Panc1 (cell line): ENCODE measurements around the gene ZBED4. TPM values are rescaled to one million over a fixed set of nuclear protein-coding genes. Genes with fewer than 3 reads are reported as not detected.

Source experiments
- ATAC-seq: fragments of 200-7000 bp; cut with Tn5 transposase; 2 replicates; pipeline ENCODE4 v1.9.1; 2020; ENCODE audit warnings: mild to moderate bottlenecking, moderate library complexity
- BruUV-seq: library from RNA; stranded (reverse); fragments of 400-500 nt; replicated peaks from 2 replicates; lab custom pipeline; 2021; lab: Mats Ljungman, UMichigan
- CTCF ChIA-PET: fragments of 300-600 bp; sonication (Branson Sonifier 250); formaldehyde crosslinking; loops from one replicate; lab custom pipeline; 2022; ENCODE audit warnings: antibody characterized with exemption; lab: Charles Lee
- POLR2A ChIA-PET: fragments of 300-600 bp; sonication (Branson Sonifier 250); formaldehyde crosslinking; loops from one replicate; lab custom pipeline; 2022; ENCODE audit warnings: antibody characterized with exemption; lab: Charles Lee
- DNase-seq: peaks from one replicate; pipeline ENCODE4 v3.0.0-alpha.2; 2010; ENCODE audit warnings: low read depth, low spot score
- H3K27ac ChIP-seq: 2 replicates; pipeline ENCODE4 v1.5.1; 2011; ENCODE audit warnings: mild to moderate bottlenecking, low read length, inconsistent platforms
- H3K27me3 ChIP-seq: fragments of 200-500 bp; sonication (Bioruptor generic); 2 replicates; pipeline ENCODE4 v1.6.0; 2014; ENCODE audit warnings: low read length, inconsistent platforms; ENCODE audit not compliant: control insufficient read depth, insufficient read depth
- H3K36me3 ChIP-seq: fragments of 200-500 bp; sonication (Bioruptor generic); 2 replicates; pipeline ENCODE4 v1.5.1; 2014; ENCODE audit warnings: inconsistent platforms, mild to moderate bottlenecking, low read length, moderate library complexity; ENCODE audit not compliant: control insufficient read depth, insufficient read depth
- H3K4me1 ChIP-seq: 2 replicates; pipeline ENCODE4 v1.5.1; 2011; ENCODE audit warnings: inconsistent platforms, mild to moderate bottlenecking, low read length, moderate library complexity; ENCODE audit not compliant: control insufficient read depth, insufficient read depth
- H3K4me3 ChIP-seq, 2 experiments: 2 replicates each; pipeline ENCODE4 v1.5.1; 2011 to 2012; ENCODE audit warnings: low read depth in 2 of 2, low read length in 2 of 2, mild to moderate bottlenecking in 2 of 2, inconsistent platforms in 1 of 2, moderate library complexity in 1 of 2
- H3K9me3 ChIP-seq: fragments of 200-500 bp; sonication (Bioruptor generic); 2 replicates; pipeline ENCODE4 v1.5.1; 2014; ENCODE audit warnings: low read depth, mild to moderate bottlenecking, inconsistent platforms, low read length, moderate library complexity; ENCODE audit not compliant: control insufficient read depth, insufficient read depth
- CTCF ChIP-seq: fragments of 450-650 bp; IDR thresholded peaks from 2 replicates; pipeline ENCODE4 v1.5.1; 2017; ENCODE audit warnings: mild to moderate bottlenecking
- POLR2AphosphoS5 ChIP-seq: IDR thresholded peaks from 2 replicates; pipeline ENCODE4 v1.6.1; 2012; ENCODE audit warnings: mild to moderate bottlenecking, low read depth, low read length, moderate library complexity
- REST ChIP-seq, 2 experiments: IDR thresholded peaks; 2 replicates each; pipeline ENCODE4 v1.6.1; 2011 to 2012; ENCODE audit warnings: low read depth in 2 of 2, control low read depth in 1 of 2, low read length in 1 of 2, mild to moderate bottlenecking in 1 of 2, moderate library complexity in 1 of 2; ENCODE audit not compliant: insufficient read depth in 1 of 2
- SIN3A ChIP-seq: IDR thresholded peaks from 2 replicates; pipeline ENCODE4 v1.6.1; 2012; ENCODE audit warnings: low read depth, mild to moderate bottlenecking, low read length, moderate library complexity, borderline replicate concordance; ENCODE audit not compliant: insufficient read depth
- TCF7L2 ChIP-seq: IDR thresholded peaks from 2 replicates; pipeline ENCODE4 v1.6.1; 2011; ENCODE audit warnings: mild to moderate bottlenecking, low read depth, low read length, inconsistent platforms
- in situ Hi-C: cut with HindIII; loops from 2 replicates; pipeline ENCODE4 v1.10.0; 2016; ENCODE audit warnings: low sequenced_read_pairs, low pct_unique_long_range_greater_than_20kb
- intact Hi-C: fragments of 100-400 bp; cut with micrococcal nuclease; formaldehyde crosslinking; loops from one replicate; pipeline ENCODE4 v1.10.0; 2022; ENCODE audit not compliant: unreplicated experiment
- total RNA-seq: library from RNA; stranded (reverse); gene quantifications from one replicate; pipeline ENCODE4 v1.2.1, GENCODE V29; 2021; ENCODE audit not compliant: unreplicated experiment

The ZBED4 gene
- total RNA-seq, 1 experiment from 2014 or later = 17.3 TPM

GRCh38 chr22:49865156-49865555 is 11.5 kb downstream of the ZBED4 start:
- intact Hi-C loops = no loop called here
- no TSS peak for BruUV-seq
- in situ Hi-C loops = no loop called here
- ChIA-PET POLR2A (no interaction called here), CTCF (no interaction called here)
- ATAC-seq (no peak), DNase-seq (no peak)
- H3K36me3 ChIP-seq = no peaks in the 10 kb centered on the region
- H3K9me3 ChIP-seq = peaks cover 13% of the 10 kb centered on the region; the same call in 1 of the 2 replicates
- peaks cover 7% of the 10 kb centered on the region for H3K4me1 ChIP-seq
- no peak overlapping the region for H3K27ac ChIP-seq
- TF ChIP-seq SIN3A (no peak), POLR2AphosphoS5 (no peak), REST (IDR thresholded peaks at IDR 0.05; ENCODE audit: insufficient read depth in 1 of 2, low read depth in 2 of 2, low read length in 1 of 2) (no peak), CTCF (no peak), TCF7L2 (no peak)
- H3K27me3 ChIP-seq = no peaks in the 10 kb centered on the region
- no peak overlapping the region for H3K4me3 ChIP-seq

GRCh38 chr22:49866134-49866533 is 12.5 kb downstream of the ZBED4 start:
- Histone ChIP-seq H3K27ac (no peak overlapping the region), H3K4me1 (peaks cover 7% of the 10 kb centered on the region), H3K36me3 (no peaks in the 10 kb centered on the region), H3K9me3 (peaks cover 13% of the 10 kb centered on the region; the same call in 1 of the 2 replicates), H3K4me3 (no peak overlapping the region), H3K27me3 (no peaks in the 10 kb centered on the region)
- intact Hi-C loops = no loop called here
- BruUV-seq = no TSS peak
- ATAC-seq (no peak), DNase-seq (no peak)
- in situ Hi-C loops = no loop called here
- POLR2A ChIA-PET = no interaction called here
- CTCF ChIA-PET = no interaction called here
- TF ChIP-seq REST (IDR thresholded peaks at IDR 0.05; ENCODE audit: insufficient read depth in 1 of 2, low read depth in 2 of 2, low read length in 1 of 2) (no peak), SIN3A (no peak), POLR2AphosphoS5 (no peak), TCF7L2 (no peak), CTCF (no peak)
